Peyer's patch (tissue), 4 donors: ENCODE data around the gene ETV5.

Source experiments
- POLR2A ChIP-seq, 2 donors: fragments of 450-650 bp; IDR thresholded peaks; one replicate each; pipeline ENCODE4 v1.5.1; 2017; ENCODE audit warnings: antibody characterized with exemption in 2 of 2, mild to moderate bottlenecking in 2 of 2, moderate library complexity in 2 of 2
- TF ChIP-seq, protein P1 (sequence below), 6 experiments: fragments of 450-650 bp in 4 of 6; fragments of 200-600 bp in 2 of 6; sonication (generic) in 1 of 6; IDR thresholded peaks; one replicate each; pipeline ENCODE4 v1.5.1; 2017 to 2019; ENCODE audit warnings: antibody characterized with exemption in 6 of 6, mild to moderate bottlenecking in 3 of 6, moderate library complexity in 1 of 6

- TF ChIP-seq, protein P1, sequence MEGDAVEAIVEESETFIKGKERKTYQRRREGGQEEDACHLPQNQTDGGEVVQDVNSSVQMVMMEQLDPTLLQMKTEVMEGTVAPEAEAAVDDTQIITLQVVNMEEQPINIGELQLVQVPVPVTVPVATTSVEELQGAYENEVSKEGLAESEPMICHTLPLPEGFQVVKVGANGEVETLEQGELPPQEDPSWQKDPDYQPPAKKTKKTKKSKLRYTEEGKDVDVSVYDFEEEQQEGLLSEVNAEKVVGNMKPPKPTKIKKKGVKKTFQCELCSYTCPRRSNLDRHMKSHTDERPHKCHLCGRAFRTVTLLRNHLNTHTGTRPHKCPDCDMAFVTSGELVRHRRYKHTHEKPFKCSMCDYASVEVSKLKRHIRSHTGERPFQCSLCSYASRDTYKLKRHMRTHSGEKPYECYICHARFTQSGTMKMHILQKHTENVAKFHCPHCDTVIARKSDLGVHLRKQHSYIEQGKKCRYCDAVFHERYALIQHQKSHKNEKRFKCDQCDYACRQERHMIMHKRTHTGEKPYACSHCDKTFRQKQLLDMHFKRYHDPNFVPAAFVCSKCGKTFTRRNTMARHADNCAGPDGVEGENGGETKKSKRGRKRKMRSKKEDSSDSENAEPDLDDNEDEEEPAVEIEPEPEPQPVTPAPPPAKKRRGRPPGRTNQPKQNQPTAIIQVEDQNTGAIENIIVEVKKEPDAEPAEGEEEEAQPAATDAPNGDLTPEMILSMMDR (IDR thresholded peaks at IDR 0.05) = no peak
- no peak for TF ChIP-seq POLR2A (IDR thresholded peaks at IDR 0.05)
These were observed 59.9 kb downstream of the ETV5 start for GRCh38 chr3:186049001-186049400.
